Thymus (tissue), 11 donors: Measurements from ENCODE around the gene NAA15. TPM values are rescaled to one million over a fixed set of nuclear protein-coding genes. Genes with fewer than 3 reads are reported as not detected.

ENCODE experiments used
- DNase-seq, 9 donors: peaks; one replicate each; pipeline ENCODE4 v3.0.0-alpha.2; 2013; ENCODE audit warnings: low spot score in 9 of 9, low read depth in 6 of 9, missing footprints in 1 of 9
- H3K27ac ChIP-seq, 2 donors: one replicate each; pipeline ENCODE4 v1.5.1; 2013; ENCODE audit warnings: control low read depth in 1 of 2, low read depth in 1 of 2, low read length in 1 of 2, mild to moderate bottlenecking in 1 of 2, moderate library complexity in 1 of 2
- H3K27me3 ChIP-seq, 2 donors: one replicate each; pipeline ENCODE4 v1.5.1; 2013; ENCODE audit warnings: low read length in 1 of 2; ENCODE audit not compliant: control insufficient read depth in 2 of 2, insufficient read depth in 1 of 2
- H3K36me3 ChIP-seq, 2 donors: one replicate each; pipeline ENCODE4 v1.5.1; 2013; ENCODE audit warnings: low read length in 1 of 2, mild to moderate bottlenecking in 1 of 2, moderate library complexity in 1 of 2; ENCODE audit not compliant: control insufficient read depth in 2 of 2, insufficient read depth in 2 of 2
- H3K4me1 ChIP-seq, 2 donors: one replicate each; pipeline ENCODE4 v1.5.1; 2013; ENCODE audit warnings: low read length in 2 of 2; ENCODE audit not compliant: control insufficient read depth in 2 of 2, insufficient read depth in 2 of 2
- H3K4me3 ChIP-seq, 2 donors: one replicate each; pipeline ENCODE4 v1.5.1; 2013; ENCODE audit warnings: low read length in 2 of 2, control low read depth in 1 of 2, mild to moderate bottlenecking in 1 of 2
- H3K9me3 ChIP-seq, 2 donors: one replicate each; pipeline ENCODE4 v1.5.1; 2013; ENCODE audit warnings: low read length in 1 of 2, mild to moderate bottlenecking in 1 of 2; ENCODE audit not compliant: control insufficient read depth in 2 of 2, insufficient read depth in 1 of 2
- WGBS: extraction: QIAGEN DNeasy Blood & Tissue Kit; methylation state at CpG from one replicate; pipeline ENCODE4 v1.1.7; 2013; 5-methylcytosine and 5-hydroxymethylcytosine counted together
- polyA plus RNA-seq: library from polyadenylated mRNA; stranded (reverse); fragments of 200-250 nt; gene quantifications from one replicate; pipeline ENCODE4 v1.2.3, GENCODE V29; 2013
- total RNA-seq: library from RNA; stranded (reverse); fragments of 120-200 nt; gene quantifications from one replicate; pipeline ENCODE4 v1.2.4, GENCODE V29; 2013
- donor health status: healthy.

NAA15 gene
- total and polyA plus RNA-seq, 2 donors, result 9.9 to 31.4 TPM

DNA sequence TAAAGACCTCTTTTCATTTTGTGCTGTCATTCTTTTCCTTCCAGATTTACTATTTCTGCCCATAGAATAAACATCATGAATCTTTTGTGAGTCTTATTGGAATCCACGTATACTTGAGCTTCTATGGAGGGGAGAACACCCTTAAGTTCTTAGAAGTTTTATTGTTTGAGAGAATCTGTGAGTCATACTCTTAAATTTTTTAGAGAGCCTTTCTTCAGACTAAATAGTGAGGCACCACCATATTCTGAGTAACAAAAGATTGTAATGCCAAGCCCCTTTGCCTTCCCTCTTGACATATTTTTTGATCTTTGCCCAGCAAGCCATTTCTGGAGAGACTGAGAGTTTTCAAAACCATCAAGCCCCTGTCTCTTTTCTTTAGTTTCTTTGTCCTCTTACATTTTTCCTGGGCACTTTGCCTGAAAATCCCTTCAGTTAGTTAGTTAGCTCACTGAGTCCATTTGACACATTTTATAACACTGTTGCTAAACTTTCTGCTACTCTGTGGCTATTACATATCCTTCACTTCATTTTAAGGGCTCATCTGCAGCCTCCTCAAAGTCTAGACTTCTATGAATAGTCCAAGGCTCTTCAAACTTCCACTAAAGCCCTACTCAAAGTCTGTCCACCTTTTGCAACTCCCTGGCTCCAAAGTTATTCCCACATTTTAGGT lies 66.3 kb downstream of the NAA15 start:
- Histone ChIP-seq H3K27me3 (no peaks in the 10 kb centered on the region), H3K27ac (no peak overlapping the region), H3K4me1 (no peaks in the 10 kb centered on the region), H3K36me3 (peaks cover 20 to 69% of the 10 kb centered on the region in 2 donors), H3K9me3 (no peaks in the 10 kb centered on the region), H3K4me3 (no peak overlapping the region)
- 97% methylated on average over 1 of the region's 1 CpG for WGBS
- no peak for DNase-seq

DNA sequence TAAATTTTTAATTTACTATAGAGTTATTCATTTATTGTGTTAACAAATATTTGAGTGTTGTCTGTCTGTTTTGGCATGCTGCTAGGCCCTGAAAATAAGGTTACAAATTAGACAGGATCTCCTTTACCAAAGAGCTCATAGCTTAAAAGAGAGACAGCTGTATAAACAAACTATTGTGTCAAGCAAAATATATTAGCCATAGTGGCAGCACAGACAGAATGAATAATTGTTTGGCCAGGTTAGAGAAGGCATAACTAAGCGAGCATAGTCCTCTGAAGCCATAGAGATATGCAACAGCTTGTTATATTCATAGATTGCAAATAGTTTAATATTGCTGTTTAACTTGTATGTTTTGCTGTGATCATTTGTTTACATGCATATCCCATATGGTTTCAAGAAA lies 67.7 kb downstream of the NAA15 start:
- peaks cover 21 to 76% of the 10 kb centered on the region in 2 donors for H3K36me3 ChIP-seq
- no peaks in the 10 kb centered on the region for H3K9me3 ChIP-seq
- no peaks in the 10 kb centered on the region for H3K4me1 ChIP-seq
- no peak overlapping the region for H3K27ac ChIP-seq
- 96% methylated on average over 1 of the region's 1 CpG for WGBS
- H3K4me3 ChIP-seq, result no peak overlapping the region
- H3K27me3 ChIP-seq, result no peaks in the 10 kb centered on the region
- DNase-seq, result no peak

DNA sequence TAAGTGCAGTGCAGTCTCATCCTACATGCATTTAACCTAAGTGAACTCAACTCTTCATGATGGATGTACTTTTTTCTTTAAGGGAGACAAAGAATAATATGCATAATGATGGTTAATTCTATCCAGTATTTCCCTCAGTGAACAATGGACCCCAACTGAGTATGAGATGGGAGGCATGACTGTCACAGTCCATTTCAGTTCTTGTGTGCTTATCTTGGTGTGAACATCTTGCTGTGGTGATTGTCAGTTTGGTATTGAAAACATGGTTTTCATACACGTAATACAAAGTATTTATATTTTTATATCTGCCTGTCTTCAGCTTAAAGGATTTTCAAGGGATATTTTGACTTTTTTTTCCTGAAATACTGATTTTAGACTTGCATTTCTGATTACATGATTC lies 72.9 kb downstream of the NAA15 start:
- 99% methylated on average over 1 of the region's 1 CpG for WGBS
- H3K4me3 ChIP-seq, result no peak overlapping the region
- H3K27me3 ChIP-seq, result no peaks in the 10 kb centered on the region
- H3K9me3 ChIP-seq, result no peaks in the 10 kb centered on the region
- H3K27ac ChIP-seq, result no peak overlapping the region
- DNase-seq, result no peak
- H3K4me1 ChIP-seq, result no peaks in the 10 kb centered on the region
- H3K36me3 ChIP-seq, result peaks cover 14 to 57% of the 10 kb centered on the region in 2 donors

DNA sequence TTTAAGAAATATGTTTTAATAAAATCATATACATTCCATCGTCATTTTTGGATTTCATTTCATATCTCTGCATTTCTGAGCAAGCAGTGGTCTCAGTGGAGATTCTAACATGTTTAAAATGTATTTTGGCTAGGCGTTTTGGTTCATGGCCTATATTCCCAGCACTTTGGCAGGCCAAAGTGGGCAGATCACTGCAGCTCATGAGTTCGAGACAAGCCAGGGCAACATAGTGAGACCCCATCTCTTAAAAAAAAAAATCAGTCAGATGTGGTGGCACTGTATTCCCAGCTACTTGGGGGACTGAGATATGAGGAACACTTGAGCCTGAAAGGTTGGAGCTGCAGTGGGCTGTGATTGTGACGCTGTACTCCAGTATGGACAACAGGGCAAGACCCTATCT lies 85.1 kb downstream of the NAA15 start:
- no peak for DNase-seq
- Histone ChIP-seq H3K36me3 (peaks cover 9 to 54% of the 10 kb centered on the region in 2 donors), H3K9me3 (no peaks in the 10 kb centered on the region), H3K4me3 (no peak overlapping the region), H3K4me1 (no peaks in the 10 kb centered on the region), H3K27me3 (no peaks in the 10 kb centered on the region), H3K27ac (no peak overlapping the region)
- WGBS, result 98% methylated on average over 4 of the region's 4 CpGs

DNA sequence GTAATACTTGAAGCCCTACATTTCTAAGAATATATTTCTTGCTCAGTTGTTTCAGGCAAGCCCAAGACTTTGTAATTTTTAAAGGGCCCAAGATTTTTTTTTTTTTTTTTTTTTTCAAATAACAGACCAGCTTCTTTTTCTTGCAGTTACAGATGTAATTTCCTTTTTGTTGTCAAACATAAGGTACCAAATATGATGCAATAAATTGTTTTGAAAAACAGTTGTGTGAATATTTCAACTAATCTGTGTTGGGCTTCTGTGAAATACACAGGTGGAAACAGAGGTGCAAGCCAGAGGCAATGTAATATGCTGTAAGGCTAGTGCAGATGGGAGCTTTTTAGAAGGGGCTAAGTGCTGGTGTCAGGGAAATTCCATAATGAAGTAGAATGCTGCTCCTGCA lies 87.8 kb downstream of the NAA15 start:
- H3K4me1 ChIP-seq, result no peaks in the 10 kb centered on the region
- no peaks in the 10 kb centered on the region for H3K27me3 ChIP-seq
- H3K36me3 ChIP-seq, result peaks cover 12 to 52% of the 10 kb centered on the region in 2 donors
- H3K4me3 ChIP-seq, result no peak overlapping the region
- no peak overlapping the region for H3K27ac ChIP-seq
- no peaks in the 10 kb centered on the region for H3K9me3 ChIP-seq
- DNase-seq, result no peak

DNA sequence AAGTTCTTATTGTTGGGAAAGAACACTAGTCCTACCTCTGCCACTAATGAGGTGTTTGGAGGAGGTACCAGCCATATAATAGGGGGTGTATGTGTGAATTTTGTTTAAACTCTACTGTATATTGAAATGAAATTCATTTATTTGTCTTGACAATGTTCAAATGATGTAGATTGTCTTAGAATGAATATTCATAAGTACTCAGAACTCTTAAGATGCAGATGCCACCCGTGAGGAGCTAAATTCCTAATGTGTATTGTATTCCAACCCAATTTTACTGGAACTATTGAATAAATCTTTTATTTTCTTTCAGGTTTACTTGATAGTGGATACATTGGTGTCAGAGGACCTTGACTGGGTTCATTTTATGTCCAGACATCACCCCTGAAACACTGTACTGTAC lies 88.7 kb downstream of the NAA15 start:
- DNase-seq, result no peak
- H3K27me3 ChIP-seq, result no peaks in the 10 kb centered on the region
- no peaks in the 10 kb centered on the region for H3K4me1 ChIP-seq
- H3K9me3 ChIP-seq, result no peaks in the 10 kb centered on the region
- no peak overlapping the region for H3K27ac ChIP-seq
- peaks cover 7 to 44% of the 10 kb centered on the region in 2 donors for H3K36me3 ChIP-seq
- no peak overlapping the region for H3K4me3 ChIP-seq
- 95% methylated on average over 1 of the region's 1 CpG for WGBS

DNA sequence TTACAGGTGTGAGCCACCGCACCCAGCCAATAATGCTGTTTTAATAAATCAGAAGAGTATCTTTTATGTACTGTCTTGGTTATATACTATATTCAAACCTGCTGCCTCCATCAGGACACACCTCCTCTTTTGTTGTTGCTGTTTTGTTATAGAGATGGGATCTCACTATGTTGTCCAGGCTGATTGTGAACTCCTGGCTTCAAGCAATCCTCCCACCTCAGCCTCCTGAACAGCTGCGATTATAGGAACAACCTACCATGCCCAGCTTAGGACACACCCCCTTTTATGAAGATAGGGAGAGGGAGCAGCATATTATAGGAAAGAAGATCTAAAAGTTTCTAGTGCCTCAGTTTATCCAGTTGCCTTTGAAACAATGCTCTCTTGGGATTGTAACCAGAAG lies 90.4 kb downstream of the NAA15 start:
- Histone ChIP-seq H3K4me1 (no peaks in the 10 kb centered on the region), H3K27me3 (no peaks in the 10 kb centered on the region), H3K4me3 (no peak overlapping the region), H3K9me3 (no peaks in the 10 kb centered on the region), H3K27ac (no peak overlapping the region), H3K36me3 (peaks cover 4 to 35% of the 10 kb centered on the region in 2 donors)
- 99% methylated on average over 2 of the region's 2 CpGs for WGBS
- DNase-seq, result no peak

DNA sequence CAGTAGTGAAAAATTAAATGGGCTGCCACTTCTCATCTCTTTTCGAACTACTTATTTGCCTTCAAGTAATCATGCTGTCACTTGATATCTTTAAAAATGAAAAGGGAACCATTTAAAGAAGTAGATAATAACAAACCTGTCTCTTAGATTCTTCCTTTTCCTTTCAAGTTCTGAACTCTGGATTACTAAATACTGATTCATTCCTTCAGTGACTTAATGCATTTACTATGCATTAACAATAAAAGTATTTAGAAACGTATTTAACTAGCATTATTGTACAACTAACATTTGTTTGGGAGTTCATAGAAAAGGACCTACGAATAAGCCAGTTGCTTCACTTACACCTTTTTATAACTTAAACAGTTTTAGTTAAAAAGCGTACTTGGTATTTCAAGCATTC lies 91.5 kb downstream of the NAA15 start:
- Histone ChIP-seq H3K9me3 (no peaks in the 10 kb centered on the region), H3K27ac (no peak overlapping the region), H3K4me3 (no peak overlapping the region), H3K36me3 (peaks cover 4 to 32% of the 10 kb centered on the region in 2 donors), H3K27me3 (no peaks in the 10 kb centered on the region), H3K4me1 (no peaks in the 10 kb centered on the region)
- 96% methylated on average over 4 of the region's 4 CpGs for WGBS
- no peak for DNase-seq

DNA sequence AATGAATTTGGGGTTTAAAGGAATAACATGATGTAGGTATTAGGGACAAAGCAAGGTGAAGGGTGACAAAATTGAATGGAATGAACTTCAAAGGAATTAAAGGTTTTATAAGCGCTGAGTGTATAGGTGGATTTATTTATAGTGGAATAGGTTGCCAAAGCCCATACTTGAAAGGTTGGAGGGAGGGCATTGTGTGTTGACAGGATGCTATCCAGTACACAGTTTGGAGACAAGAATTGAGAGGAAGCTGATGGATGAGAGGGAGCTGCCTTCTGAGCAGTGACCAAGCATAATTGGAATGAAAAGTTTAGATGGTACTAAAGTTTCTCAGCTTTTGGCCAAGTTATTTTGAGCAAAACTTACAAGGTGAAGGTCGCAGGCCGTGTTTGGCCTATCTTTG lies 100.1 kb downstream of the NAA15 start:
- Histone ChIP-seq H3K27ac (no peak overlapping the region), H3K4me3 (no peak overlapping the region), H3K4me1 (no peaks in the 10 kb centered on the region), H3K36me3 (no peaks in the 10 kb centered on the region), H3K9me3 (no peaks in the 10 kb centered on the region), H3K27me3 (no peaks in the 10 kb centered on the region)
- over 99% methylated on average over 3 of the region's 3 CpGs for WGBS
- DNase-seq, result no peak
